ENCODE measurements around the gene SMYD3.
"Not testable (repeated sequence)": the region's sequence is repeated elsewhere in the genome, so short reads cannot be mapped to it uniquely, and the experiment has no call there.

DNA sequence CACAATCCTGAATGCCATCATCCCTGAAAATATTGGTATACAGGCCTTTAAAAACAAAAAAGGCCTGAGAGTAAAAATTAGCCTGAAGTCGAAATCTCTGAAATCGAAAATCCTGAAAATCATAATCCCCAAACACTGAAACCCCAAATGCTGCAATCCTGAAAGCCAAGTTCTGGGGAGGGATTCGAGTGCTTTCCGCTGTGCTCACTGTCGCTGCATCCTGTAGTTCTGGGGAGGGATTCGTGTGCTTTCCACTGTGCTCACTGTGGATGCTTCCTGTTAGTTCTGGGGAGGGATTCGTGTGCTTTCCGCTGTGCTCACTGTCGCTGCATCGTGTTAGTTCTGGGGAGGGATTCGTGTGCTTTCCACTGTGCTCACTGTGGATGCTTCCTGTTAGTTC is 435.5 kb downstream of the SMYD3 start:
- TF ChIP-seq TCF7 (IDR thresholded peaks at IDR 0.05; ENCODE audit: borderline replicate concordance); SKIL (IDR thresholded peaks at IDR 0.05; ENCODE audit: low read depth, poor library complexity, severe bottlenecking); PAX8 (IDR thresholded peaks at IDR 0.05); CREB1 (IDR thresholded peaks at IDR 0.05; ENCODE audit: low read depth): not testable (repeated sequence)
- TF ChIP-seq, protein P1, sequence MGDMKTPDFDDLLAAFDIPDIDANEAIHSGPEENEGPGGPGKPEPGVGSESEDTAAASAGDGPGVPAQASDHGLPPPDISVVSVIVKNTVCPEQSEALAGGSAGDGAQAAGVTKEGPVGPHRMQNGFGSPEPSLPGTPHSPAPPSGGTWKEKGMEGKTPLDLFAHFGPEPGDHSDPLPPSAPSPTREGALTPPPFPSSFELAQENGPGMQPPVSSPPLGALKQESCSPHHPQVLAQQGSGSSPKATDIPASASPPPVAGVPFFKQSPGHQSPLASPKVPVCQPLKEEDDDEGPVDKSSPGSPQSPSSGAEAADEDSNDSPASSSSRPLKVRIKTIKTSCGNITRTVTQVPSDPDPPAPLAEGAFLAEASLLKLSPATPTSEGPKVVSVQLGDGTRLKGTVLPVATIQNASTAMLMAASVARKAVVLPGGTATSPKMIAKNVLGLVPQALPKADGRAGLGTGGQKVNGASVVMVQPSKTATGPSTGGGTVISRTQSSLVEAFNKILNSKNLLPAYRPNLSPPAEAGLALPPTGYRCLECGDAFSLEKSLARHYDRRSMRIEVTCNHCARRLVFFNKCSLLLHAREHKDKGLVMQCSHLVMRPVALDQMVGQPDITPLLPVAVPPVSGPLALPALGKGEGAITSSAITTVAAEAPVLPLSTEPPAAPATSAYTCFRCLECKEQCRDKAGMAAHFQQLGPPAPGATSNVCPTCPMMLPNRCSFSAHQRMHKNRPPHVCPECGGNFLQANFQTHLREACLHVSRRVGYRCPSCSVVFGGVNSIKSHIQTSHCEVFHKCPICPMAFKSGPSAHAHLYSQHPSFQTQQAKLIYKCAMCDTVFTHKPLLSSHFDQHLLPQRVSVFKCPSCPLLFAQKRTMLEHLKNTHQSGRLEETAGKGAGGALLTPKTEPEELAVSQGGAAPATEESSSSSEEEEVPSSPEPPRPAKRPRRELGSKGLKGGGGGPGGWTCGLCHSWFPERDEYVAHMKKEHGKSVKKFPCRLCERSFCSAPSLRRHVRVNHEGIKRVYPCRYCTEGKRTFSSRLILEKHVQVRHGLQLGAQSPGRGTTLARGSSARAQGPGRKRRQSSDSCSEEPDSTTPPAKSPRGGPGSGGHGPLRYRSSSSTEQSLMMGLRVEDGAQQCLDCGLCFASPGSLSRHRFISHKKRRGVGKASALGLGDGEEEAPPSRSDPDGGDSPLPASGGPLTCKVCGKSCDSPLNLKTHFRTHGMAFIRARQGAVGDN (IDR thresholded peaks at IDR 0.05) = not testable (repeated sequence)
- TF ChIP-seq, protein P2, sequence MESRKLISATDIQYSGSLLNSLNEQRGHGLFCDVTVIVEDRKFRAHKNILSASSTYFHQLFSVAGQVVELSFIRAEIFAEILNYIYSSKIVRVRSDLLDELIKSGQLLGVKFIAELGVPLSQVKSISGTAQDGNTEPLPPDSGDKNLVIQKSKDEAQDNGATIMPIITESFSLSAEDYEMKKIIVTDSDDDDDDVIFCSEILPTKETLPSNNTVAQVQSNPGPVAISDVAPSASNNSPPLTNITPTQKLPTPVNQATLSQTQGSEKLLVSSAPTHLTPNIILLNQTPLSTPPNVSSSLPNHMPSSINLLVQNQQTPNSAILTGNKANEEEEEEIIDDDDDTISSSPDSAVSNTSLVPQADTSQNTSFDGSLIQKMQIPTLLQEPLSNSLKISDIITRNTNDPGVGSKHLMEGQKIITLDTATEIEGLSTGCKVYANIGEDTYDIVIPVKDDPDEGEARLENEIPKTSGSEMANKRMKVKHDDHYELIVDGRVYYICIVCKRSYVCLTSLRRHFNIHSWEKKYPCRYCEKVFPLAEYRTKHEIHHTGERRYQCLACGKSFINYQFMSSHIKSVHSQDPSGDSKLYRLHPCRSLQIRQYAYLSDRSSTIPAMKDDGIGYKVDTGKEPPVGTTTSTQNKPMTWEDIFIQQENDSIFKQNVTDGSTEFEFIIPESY (IDR thresholded peaks at IDR 0.05) = not testable (repeated sequence)
- TF ChIP-seq, protein P3, sequence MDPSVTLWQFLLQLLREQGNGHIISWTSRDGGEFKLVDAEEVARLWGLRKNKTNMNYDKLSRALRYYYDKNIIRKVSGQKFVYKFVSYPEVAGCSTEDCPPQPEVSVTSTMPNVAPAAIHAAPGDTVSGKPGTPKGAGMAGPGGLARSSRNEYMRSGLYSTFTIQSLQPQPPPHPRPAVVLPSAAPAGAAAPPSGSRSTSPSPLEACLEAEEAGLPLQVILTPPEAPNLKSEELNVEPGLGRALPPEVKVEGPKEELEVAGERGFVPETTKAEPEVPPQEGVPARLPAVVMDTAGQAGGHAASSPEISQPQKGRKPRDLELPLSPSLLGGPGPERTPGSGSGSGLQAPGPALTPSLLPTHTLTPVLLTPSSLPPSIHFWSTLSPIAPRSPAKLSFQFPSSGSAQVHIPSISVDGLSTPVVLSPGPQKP (IDR thresholded peaks at IDR 0.05; ENCODE audit: low read depth, low read length) = not testable (repeated sequence)
